GM18861 (cell line): ENCODE measurements around the gene BSN.
"Not testable (repeated sequence)": the region's sequence is repeated elsewhere in the genome, so short reads cannot be mapped to it uniquely, and the experiment has no call there.

Source experiments
- ATAC-seq: cut with Tn5 transposase; IDR thresholded peaks from one replicate; pipeline ENCODE4 v1.9.1; 2021; ENCODE audit not compliant: unreplicated experiment

The BSN gene

GRCh38 chr3:49668861-49669260, 114.6 kb downstream of the BSN start:
- no peak for ATAC-seq

- no peak for ATAC-seq
Measured at GRCh38 chr3:49669352-49669751, 115.1 kb downstream of the BSN start.

DNA sequence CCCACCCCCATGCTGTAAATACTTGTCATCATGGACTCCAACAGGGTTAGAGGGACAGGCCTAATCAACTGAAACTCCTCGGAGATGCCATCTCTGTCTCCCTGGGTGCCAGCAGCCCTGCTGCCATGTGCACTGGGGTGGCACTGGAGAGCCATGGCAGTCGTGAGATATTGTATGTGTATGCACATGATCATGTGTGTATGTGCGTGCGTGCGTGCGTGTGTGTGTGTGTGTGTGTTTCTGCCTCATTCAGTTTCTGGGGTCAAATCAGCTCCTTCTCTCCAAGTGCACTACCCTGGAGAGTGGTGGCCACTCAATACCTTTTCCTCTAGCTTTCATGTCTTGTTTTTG, 116.6 kb downstream of the BSN start:
- no peak for ATAC-seq

- ATAC-seq, result no peak
Measured at GRCh38 chr3:49671291-49672288, 117.3 kb downstream of the BSN start.

GRCh38 chr3:49673121-49673714, 118.9 kb downstream of the BSN start:
- peak; percentile 3 for ATAC-seq

- peak; percentile 67 for ATAC-seq
Measured at GRCh38 chr3:49673715-49674496, 119.6 kb downstream of the BSN start, which contains the start of gene APEH. APEH (plus strand) TSS chr3:49674351; CDS start chr3:49674402, 51 bp downstream.

DNA sequence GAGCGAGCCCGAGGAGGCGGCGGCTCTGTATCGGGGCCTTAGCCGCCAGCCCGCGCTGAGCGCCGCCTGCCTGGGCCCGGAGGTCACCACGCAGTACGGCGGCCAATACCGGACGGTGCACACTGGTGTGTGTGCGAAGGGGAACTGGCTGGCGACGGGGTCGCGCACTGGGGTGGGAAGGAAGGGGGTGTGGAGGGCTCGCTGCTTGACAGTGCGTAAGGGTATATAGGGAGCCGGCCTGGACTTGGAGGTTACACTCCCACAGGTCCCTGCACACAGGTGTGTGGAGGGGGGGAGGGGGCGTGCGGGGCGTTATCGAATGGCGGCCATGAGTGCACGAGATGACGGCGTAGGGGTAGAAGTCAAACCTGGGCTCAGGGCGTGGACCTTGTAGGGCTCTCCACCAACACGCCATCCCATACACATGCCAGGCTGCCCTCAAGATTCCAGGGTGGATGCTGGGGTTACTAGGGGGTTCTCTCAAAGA, 120.3 kb downstream of the BSN start:
- ATAC-seq, result peak; percentile 27

- ATAC-seq, result no peak
Measured at GRCh38 chr3:49675912-49676311, 121.6 kb downstream of the BSN start.

- ATAC-seq, result no peak
Measured at GRCh38 chr3:49680493-49681231, 126.4 kb downstream of the BSN start.

DNA sequence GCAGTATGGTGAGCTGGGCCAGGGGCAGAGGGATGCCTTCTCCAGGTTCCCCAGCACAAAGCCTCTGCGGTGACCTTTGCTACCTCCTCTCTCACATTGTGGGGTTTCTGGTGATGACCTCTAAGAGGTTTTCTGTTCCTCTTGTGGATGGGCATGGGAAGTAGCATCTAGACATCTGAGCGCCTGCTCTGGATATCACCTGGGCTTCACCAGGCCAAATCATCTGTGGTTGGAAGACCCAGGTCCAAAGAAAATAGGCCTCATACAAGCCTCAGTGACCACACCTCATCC, 126.9 kb downstream of the BSN start:
- ATAC-seq, result no peak

GRCh38 chr3:49681543-49681942, 127.3 kb downstream of the BSN start:
- no peak for ATAC-seq

GRCh38 chr3:49683162-49683561, 128.9 kb downstream of the BSN start:
- ATAC-seq, result no peak

GRCh38 chr3:49684453-49684852, 130.2 kb downstream of the BSN start:
- not testable (repeated sequence) for ATAC-seq

DNA sequence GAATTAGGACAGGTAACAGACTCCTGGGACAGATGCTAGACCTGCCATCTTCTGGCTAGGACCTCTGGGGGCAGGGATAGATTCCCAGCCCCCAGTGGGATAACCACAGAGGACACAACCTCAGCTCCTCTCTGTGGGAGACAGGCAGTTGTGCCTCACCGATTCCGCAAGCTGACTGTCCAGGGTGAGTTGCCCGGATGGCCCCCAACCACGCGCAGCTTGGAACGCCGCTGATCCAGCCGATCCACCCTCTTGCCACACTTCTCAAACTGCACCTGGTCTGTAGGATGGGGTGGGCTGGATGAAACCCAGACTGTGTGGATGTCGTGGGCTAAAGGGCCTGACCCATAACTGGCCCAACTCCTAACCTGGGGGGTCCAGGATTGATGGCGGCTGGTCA, 130.8 kb downstream of the BSN start:
- ATAC-seq, result not testable (repeated sequence)

DNA sequence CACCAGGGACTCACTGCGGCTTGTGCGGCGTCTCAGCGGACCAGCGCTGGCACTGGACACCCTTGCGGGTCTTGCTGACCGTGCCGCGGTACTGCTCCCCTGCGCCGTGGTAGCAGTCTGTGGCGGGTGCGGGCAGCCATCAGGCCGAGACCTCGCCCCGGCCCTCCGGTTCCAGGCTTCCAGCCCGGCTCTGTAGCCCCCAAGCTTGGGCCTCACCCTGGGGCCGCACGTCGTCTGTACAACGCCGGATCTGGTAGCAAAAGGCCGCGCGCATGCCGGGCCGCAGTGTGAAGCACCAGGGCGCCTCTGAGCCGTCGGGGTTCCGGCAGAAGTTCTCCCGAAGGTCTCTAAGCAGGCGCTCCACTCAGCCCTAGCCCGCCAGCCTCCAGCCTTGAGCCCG, 131.6 kb downstream of the BSN start:
- ATAC-seq, result not testable (repeated sequence)

- ATAC-seq, result not testable (repeated sequence)
Measured at GRCh38 chr3:49686346-49686745, 132.1 kb downstream of the BSN start.

DNA sequence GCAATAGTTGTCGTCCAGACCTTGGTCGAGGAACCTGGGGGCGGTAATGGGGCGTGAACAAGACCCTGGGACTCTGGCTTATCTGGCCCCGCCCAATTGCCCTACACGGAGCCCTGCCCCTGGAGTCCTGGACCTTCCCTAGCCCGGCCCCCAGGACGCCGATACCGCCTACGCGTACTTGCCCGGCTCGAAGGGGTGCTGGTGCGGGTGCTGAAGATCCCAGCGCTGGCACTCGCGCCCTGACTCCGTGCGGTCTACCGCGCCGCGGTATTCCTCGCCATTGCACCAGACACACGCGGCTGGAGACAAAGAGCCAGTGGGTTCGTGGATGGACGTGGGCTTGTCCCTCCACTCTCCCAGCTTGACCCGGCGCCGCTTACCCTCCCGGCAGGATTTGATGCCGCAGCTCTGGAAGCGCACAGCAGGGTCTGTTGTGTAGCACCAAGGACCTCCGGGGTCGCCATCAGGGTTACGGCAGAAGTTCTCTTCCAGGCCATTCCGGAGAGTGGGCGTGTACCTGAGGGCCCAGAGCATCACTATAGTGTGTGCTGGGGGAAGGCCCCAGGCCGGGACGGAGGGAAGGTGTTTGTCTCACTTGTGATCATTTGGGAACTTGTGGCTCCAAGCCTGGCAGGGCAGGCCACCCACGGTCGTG, 132.6 kb downstream of the BSN start:
- not testable (repeated sequence) for ATAC-seq

DNA sequence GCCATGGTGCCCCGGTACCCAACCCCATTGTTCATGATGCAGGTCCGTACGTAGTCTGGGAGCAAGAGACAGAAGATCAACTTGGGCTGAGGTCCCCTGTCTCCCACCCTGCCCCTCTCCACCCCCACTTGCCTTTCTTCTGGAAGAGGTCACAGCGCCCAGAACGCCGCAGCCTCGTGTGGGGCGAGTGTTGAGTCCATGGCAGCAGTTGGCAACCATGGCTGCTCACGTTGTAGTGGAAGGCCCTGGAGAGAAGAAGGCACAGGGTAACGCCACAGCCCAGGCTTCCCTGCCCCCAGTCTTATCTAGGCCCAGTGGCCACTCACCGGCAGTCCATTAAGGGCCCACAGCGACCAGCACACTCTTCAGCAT, 133.1 kb downstream of the BSN start:
- ATAC-seq, result not testable (repeated sequence)

- ATAC-seq, result not testable (repeated sequence)
Measured at GRCh38 chr3:49688338-49689045, 134.2 kb downstream of the BSN start.
